SK-N-SH treated with all-trans-retinoic acid at 6 μM for 48 hours (cell line): Measurements from ENCODE around the gene SCAPER.

Experiments
- ATAC-seq: fragments of 200-7000 bp; cut with Tn5 transposase; 3 replicates; pipeline ENCODE4 v1.9.1; 2020; ENCODE audit warnings: mild to moderate bottlenecking, moderate library complexity
- ARNTL ChIP-seq: fragments of 450-650 bp; formaldehyde crosslinking; IDR thresholded peaks from 2 replicates; pipeline ENCODE4 v1.5.0; 2020; ENCODE audit warnings: low read depth, mild to moderate bottlenecking, moderate library complexity, borderline replicate concordance
- BACH2 ChIP-seq: fragments of 250-450 bp; sonication (Bioruptor Pico); IDR thresholded peaks from 2 replicates; pipeline ENCODE4 v1.9.0; 2021; ENCODE audit warnings: mild to moderate bottlenecking, borderline replicate concordance
- ESRRG ChIP-seq: fragments of 250-450 bp; sonication (Bioruptor Pico); IDR thresholded peaks from 2 replicates; pipeline ENCODE4 v1.6.1; 2021; ENCODE audit warnings: mild to moderate bottlenecking
- OSR1 ChIP-seq: fragments of 250-450 bp; sonication (Bioruptor Pico); IDR thresholded peaks from 2 replicates; pipeline ENCODE4 v1.8.0; 2022; ENCODE audit warnings: moderate library complexity, mild to moderate bottlenecking, inconsistent platforms
- PPARA ChIP-seq: fragments of 250-450 bp; sonication (Bioruptor Pico); IDR thresholded peaks from 2 replicates; pipeline ENCODE4 v1.5.0; 2020; ENCODE audit warnings: mild to moderate bottlenecking, borderline replicate concordance
- RARB ChIP-seq: fragments of 250-450 bp; sonication (Bioruptor Pico); IDR thresholded peaks from 2 replicates; pipeline ENCODE4 v1.8.0; 2021; ENCODE audit warnings: mild to moderate bottlenecking, moderate library complexity
- SNAI2 ChIP-seq: fragments of 250-450 bp; sonication (Bioruptor Pico); IDR thresholded peaks from 2 replicates; pipeline ENCODE4 v1.5.0; 2020; ENCODE audit warnings: mild to moderate bottlenecking, moderate library complexity
- TCF4 ChIP-seq: fragments of 250-450 bp; sonication (Bioruptor Pico); IDR thresholded peaks from 2 replicates; pipeline ENCODE4 v1.8.0; 2021; ENCODE audit warnings: mild to moderate bottlenecking, moderate library complexity, borderline replicate concordance
- ZC3H10 ChIP-seq: fragments of 250-450 bp; sonication (Bioruptor Pico); IDR thresholded peaks from 2 replicates; pipeline ENCODE4 v1.5.1; 2021; ENCODE audit warnings: mild to moderate bottlenecking, moderate library complexity
- ZFP3 ChIP-seq: fragments of 250-450 bp; sonication (Bioruptor Pico); IDR thresholded peaks from 2 replicates; pipeline ENCODE4 v1.5.0; 2020; ENCODE audit warnings: mild to moderate bottlenecking, moderate library complexity
- ZFP30 ChIP-seq: fragments of 450-650 bp; formaldehyde crosslinking; IDR thresholded peaks from 2 replicates; pipeline ENCODE4 v1.5.0; 2022; ENCODE audit warnings: mild to moderate bottlenecking, moderate library complexity
- ZNF565 ChIP-seq: fragments of 450-650 bp; formaldehyde crosslinking; conservative IDR thresholded peaks from 2 replicates; pipeline ENCODE4 v1.5.0; 2020; ENCODE audit warnings: low read depth, mild to moderate bottlenecking, moderate library complexity
- ZNF70 ChIP-seq: fragments of 450-650 bp; formaldehyde crosslinking; IDR thresholded peaks from 2 replicates; pipeline ENCODE4 v1.5.0; 2020; ENCODE audit warnings: mild to moderate bottlenecking, moderate library complexity
- ZNF8 ChIP-seq: fragments of 450-650 bp; formaldehyde crosslinking; IDR thresholded peaks from 2 replicates; pipeline ENCODE4 v1.5.0; 2020; ENCODE audit warnings: mild to moderate bottlenecking, moderate library complexity
- TF ChIP-seq, protein P1 (sequence below): fragments of 250-450 bp; sonication (Bioruptor Pico); IDR thresholded peaks from 2 replicates; pipeline ENCODE4 v1.5.0; 2020; ENCODE audit warnings: mild to moderate bottlenecking, moderate library complexity
- TF ChIP-seq, protein P2 (sequence below): fragments of 250-450 bp; sonication (Bioruptor Pico); IDR thresholded peaks from 2 replicates; pipeline ENCODE4 v1.8.0; 2021; ENCODE audit warnings: low read depth, mild to moderate bottlenecking, moderate library complexity, borderline replicate concordance
- TF ChIP-seq, protein P3 (sequence below): fragments of 250-450 bp; sonication (Bioruptor Pico); IDR thresholded peaks from 2 replicates; pipeline ENCODE4 v1.8.0; 2020; ENCODE audit warnings: mild to moderate bottlenecking, moderate library complexity, borderline replicate concordance
- TF ChIP-seq, protein P4 (sequence below): fragments of 250-450 bp; sonication (Bioruptor Pico); IDR thresholded peaks from 2 replicates; pipeline ENCODE4 v1.5.1; 2021; ENCODE audit warnings: mild to moderate bottlenecking, moderate library complexity
- TF ChIP-seq, protein P5 (sequence below): fragments of 250-450 bp; sonication (Bioruptor Pico); IDR thresholded peaks from 2 replicates; pipeline ENCODE4 v1.5.1; 2020; ENCODE audit warnings: low read depth, mild to moderate bottlenecking, moderate library complexity

Gene SCAPER

DNA sequence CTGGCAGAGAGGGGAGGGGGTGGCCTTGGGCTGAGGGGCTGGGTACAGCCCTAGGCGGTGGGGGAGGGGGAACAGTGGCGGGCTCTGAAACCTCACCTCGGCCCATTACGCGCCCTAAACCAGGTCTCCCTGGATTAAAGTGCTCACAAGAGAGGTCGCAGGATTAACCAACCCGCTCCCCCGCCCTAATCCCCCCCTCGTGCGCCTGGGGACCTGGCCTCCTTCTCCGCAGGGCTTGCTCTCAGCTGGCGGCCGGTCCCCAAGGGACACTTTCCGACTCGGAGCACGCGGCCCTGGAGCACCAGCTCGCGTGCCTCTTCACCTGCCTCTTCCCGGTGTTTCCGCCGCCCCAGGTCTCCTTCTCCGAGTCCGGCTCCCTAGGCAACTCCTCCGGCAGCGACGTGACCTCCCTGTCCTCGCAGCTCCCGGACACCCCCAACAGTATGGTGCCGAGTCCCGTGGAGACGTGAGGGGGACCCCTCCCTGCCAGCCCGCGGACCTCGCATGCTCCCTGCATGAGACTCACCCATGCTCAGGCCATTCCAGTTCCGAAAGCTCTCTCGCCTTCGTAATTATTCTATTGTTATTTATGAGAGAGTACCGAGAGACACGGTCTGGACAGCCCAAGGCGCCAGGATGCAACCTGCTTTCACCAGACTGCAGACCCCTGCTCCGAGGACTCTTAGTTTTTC lies 563.6 kb downstream of the SCAPER start:
- ATAC-seq: no peak
- no peak for TF ChIP-seq SNAI2 (CRISPR knock-in tag)
- TF ChIP-seq, all 23 proteins: peak for 0

DNA sequence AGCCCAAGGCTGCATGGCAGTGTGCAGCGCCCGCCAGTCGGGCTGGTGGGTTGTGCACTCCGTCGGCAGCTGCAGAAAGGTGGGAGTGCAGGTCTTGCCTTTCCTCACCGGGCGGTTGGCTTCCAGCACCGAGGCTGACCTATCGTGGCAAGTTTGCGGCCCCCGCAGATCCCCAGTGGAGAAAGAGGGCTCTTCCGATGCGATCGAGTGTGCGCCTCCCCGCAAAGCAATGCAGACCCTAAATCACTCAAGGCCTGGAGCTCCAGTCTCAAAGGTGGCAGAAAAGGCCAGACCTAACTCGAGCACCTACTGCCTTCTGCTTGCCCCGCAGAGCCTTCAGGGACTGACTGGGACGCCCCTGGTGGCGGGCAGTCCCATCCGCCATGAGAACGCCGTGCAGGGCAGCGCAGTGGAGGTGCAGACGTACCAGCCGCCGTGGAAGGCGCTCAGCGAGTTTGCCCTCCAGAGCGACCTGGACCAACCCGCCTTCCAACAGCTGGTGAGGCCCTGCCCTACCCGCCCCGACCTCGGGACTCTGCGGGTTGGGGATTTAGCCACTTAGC lies 564.3 kb downstream of the SCAPER start:
- TF ChIP-seq, protein P1, sequence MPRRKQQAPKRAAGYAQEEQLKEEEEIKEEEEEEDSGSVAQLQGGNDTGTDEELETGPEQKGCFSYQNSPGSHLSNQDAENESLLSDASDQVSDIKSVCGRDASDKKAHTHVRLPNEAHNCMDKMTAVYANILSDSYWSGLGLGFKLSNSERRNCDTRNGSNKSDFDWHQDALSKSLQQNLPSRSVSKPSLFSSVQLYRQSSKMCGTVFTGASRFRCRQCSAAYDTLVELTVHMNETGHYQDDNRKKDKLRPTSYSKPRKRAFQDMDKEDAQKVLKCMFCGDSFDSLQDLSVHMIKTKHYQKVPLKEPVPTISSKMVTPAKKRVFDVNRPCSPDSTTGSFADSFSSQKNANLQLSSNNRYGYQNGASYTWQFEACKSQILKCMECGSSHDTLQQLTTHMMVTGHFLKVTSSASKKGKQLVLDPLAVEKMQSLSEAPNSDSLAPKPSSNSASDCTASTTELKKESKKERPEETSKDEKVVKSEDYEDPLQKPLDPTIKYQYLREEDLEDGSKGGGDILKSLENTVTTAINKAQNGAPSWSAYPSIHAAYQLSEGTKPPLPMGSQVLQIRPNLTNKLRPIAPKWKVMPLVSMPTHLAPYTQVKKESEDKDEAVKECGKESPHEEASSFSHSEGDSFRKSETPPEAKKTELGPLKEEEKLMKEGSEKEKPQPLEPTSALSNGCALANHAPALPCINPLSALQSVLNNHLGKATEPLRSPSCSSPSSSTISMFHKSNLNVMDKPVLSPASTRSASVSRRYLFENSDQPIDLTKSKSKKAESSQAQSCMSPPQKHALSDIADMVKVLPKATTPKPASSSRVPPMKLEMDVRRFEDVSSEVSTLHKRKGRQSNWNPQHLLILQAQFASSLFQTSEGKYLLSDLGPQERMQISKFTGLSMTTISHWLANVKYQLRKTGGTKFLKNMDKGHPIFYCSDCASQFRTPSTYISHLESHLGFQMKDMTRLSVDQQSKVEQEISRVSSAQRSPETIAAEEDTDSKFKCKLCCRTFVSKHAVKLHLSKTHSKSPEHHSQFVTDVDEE (CRISPR knock-in tag): no peak
- TF ChIP-seq ZC3H10 (CRISPR knock-in tag): no peak
- TF ChIP-seq, protein P2, sequence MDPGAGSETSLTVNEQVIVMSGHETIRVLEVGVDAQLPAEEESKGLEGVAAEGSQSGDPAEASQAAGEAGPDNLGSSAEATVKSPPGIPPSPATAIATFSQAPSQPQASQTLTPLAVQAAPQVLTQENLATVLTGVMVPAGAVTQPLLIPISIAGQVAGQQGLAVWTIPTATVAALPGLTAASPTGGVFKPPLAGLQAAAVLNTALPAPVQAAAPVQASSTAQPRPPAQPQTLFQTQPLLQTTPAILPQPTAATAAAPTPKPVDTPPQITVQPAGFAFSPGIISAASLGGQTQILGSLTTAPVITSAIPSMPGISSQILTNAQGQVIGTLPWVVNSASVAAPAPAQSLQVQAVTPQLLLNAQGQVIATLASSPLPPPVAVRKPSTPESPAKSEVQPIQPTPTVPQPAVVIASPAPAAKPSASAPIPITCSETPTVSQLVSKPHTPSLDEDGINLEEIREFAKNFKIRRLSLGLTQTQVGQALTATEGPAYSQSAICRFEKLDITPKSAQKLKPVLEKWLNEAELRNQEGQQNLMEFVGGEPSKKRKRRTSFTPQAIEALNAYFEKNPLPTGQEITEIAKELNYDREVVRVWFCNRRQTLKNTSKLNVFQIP (CRISPR knock-in tag): no peak
- no peak for TF ChIP-seq ZNF565 (CRISPR knock-in tag)
- TF ChIP-seq RARB (CRISPR knock-in tag): no peak
- TF ChIP-seq ZFP30: no peak
- TF ChIP-seq, protein P3, sequence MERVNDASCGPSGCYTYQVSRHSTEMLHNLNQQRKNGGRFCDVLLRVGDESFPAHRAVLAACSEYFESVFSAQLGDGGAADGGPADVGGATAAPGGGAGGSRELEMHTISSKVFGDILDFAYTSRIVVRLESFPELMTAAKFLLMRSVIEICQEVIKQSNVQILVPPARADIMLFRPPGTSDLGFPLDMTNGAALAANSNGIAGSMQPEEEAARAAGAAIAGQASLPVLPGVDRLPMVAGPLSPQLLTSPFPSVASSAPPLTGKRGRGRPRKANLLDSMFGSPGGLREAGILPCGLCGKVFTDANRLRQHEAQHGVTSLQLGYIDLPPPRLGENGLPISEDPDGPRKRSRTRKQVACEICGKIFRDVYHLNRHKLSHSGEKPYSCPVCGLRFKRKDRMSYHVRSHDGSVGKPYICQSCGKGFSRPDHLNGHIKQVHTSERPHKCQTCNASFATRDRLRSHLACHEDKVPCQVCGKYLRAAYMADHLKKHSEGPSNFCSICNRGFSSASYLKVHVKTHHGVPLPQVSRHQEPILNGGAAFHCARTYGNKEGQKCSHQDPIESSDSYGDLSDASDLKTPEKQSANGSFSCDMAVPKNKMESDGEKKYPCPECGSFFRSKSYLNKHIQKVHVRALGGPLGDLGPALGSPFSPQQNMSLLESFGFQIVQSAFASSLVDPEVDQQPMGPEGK (CRISPR knock-in tag): no peak
- TF ChIP-seq ZNF8 (CRISPR knock-in tag): no peak
- no peak for TF ChIP-seq ZNF70 (CRISPR knock-in tag)
- no peak for TF ChIP-seq BACH2 (CRISPR knock-in tag)
- TF ChIP-seq ESRRG: no peak
- TF ChIP-seq ZFP3 (CRISPR knock-in tag): no peak
- TF ChIP-seq, protein P4, sequence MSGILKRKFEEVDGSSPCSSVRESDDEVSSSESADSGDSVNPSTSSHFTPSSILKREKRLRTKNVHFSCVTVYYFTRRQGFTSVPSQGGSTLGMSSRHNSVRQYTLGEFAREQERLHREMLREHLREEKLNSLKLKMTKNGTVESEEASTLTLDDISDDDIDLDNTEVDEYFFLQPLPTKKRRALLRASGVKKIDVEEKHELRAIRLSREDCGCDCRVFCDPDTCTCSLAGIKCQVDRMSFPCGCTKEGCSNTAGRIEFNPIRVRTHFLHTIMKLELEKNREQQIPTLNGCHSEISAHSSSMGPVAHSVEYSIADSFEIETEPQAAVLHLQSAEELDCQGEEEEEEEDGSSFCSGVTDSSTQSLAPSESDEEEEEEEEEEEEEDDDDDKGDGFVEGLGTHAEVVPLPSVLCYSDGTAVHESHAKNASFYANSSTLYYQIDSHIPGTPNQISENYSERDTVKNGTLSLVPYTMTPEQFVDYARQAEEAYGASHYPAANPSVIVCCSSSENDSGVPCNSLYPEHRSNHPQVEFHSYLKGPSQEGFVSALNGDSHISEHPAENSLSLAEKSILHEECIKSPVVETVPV (CRISPR knock-in tag): no peak
- TF ChIP-seq ARNTL (CRISPR knock-in tag): no peak
- no peak for TF ChIP-seq OSR1 (CRISPR knock-in tag)
- TF ChIP-seq PPARA: no peak
- no peak for TF ChIP-seq TCF4 (CRISPR knock-in tag)
- TF ChIP-seq, protein P5, sequence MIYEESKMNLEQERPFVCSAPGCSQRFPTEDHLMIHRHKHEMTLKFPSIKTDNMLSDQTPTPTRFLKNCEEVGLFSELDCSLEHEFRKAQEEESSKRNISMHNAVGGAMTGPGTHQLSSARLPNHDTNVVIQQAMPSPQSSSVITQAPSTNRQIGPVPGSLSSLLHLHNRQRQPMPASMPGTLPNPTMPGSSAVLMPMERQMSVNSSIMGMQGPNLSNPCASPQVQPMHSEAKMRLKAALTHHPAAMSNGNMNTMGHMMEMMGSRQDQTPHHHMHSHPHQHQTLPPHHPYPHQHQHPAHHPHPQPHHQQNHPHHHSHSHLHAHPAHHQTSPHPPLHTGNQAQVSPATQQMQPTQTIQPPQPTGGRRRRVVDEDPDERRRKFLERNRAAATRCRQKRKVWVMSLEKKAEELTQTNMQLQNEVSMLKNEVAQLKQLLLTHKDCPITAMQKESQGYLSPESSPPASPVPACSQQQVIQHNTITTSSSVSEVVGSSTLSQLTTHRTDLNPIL: no peak
- no peak for ATAC-seq

DNA sequence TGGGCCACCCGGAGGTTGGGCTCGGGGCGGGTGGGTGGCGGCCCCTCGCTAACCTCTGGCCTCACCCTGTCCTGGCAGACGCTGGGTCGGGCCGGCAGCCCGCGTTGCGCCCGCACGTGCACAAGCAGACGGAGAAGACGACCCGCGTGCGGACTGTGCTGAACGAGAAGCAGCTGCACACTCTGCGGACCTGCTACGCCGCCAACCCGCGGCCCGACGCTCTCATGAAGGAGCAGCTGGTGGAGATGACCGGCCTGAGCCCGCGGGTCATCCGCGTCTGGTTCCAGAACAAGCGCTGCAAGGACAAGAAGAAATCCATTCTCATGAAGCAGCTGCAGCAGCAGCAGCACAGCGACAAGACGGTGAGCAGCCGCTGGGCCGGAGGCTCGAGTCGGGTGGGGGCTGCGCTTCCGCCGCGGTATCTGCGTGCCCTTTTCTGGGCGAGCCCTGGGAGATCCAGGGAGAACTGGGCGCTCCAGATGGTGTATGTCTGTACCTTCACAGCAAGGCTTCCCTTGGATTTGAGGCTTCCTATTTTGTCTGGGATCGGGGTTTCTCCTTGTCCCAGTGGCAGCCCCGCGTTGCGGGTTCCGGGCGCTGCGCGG lies 564.8 kb downstream of the SCAPER start:
- ATAC-seq: no peak
- TF ChIP-seq ESRRG (no peak), PPARA (no peak), ZNF565 (CRISPR knock-in tag) (no peak), ZC3H10 (CRISPR knock-in tag) (no peak), ZNF70 (CRISPR knock-in tag) (no peak), ARNTL (CRISPR knock-in tag) (no peak), OSR1 (CRISPR knock-in tag) (no peak)
- TF ChIP-seq, protein P3 (CRISPR knock-in tag): no peak
- TF ChIP-seq, protein P1 (CRISPR knock-in tag): no peak
- TF ChIP-seq, protein P2 (CRISPR knock-in tag): no peak
- TF ChIP-seq, all 23 proteins: peak for 0
